Stimulated activated CD8-positive, alpha-beta memory T cell treated with anti-CD3 and anti-CD28 coated beads, Interleukin-4, amount 100 ng/mL, for 24 hours (primary cell): ENCODE data around the gene CAP2.

Experiments used
- DNase-seq: peaks from one replicate; pipeline ENCODE4 v3.0.0-alpha.2; 2020; ENCODE audit warnings: low read depth

CAP2 gene

DNA sequence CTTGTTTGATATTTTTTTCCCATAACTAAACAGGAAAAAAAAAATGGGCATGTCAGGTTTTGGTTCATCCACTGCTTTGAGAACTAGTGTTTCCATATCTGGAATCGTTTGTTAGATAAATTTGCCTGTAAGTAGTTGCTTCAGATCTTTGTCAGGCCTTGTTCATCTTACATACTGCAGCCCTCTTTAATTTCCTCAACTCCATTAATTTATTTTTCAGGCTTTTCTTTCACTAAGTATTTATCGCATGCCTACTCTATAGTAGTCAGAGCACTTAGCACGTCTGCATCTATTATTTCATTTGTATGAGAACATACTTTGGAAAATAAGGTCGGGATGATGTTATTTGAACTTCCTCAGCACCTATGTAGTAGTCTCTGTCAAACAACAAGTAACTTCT is 80.9 kb downstream of the CAP2 start:
- DNase-seq: no peak

DNA sequence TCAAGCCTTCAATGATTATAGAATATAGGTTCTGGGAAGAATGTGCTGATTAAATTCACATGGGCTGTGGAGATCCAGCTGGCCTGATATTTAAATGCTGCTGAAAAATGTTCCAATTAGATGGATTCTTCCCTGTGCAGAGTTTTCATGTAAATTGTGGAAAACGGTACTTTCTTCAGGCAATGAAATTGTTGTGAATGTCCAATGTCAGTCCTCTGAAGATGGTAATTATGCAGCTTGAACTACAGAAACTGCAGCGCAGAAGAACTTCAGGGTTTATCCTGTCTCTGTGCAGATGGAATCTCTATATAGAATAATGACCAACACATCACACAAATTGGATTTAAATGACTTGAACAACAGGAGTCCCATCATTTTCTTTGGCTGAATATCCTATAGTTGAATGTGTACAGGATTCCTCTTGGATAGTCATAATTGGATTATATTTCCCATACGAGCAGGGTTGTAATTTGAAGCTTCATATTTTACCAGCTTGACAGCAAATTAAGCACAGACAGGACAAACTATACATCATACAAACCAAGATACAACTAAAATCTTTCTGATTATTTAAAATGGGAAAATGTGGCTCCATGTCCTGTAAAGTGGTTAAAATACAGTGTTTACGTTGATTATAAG is 82.3 kb downstream of the CAP2 start:
- no peak for DNase-seq

DNA sequence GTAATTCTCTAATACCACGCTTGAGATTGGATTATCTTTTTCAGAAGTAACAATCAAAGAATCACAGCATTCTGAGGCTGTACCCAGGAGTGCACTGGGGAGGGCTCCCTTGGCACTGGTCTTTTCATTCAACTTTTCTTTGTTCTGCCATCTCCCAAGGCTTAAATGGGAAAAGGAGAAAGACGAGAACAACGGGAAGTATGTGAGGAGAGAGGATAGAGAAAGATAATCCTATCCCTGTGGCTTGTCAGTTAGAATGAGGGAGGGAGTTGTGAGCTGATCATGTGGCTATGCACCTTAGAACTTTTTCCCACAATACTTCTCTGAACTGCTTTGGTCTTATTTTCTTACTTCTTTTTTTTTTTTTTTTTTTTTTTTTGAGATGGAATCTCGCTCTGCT is 83.1 kb downstream of the CAP2 start:
- no peak for DNase-seq

DNA sequence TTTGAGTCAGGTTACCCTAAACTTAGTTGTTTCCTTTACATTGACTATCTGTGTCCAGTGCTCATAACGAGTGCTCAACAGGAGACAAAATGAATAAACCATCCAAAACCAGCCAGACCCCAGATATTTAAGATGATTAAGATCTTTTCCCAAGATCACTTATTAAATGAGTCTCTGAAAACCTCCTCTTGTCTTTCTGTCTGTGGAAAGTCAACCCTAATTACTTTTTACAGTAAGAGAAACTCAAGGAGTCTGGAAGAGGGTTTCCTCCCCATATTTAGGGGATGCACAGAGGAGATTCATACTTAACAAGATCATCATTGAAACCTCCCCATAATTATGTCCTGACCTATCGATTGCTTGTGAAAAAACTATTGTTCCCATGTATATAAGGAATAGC is 84.0 kb downstream of the CAP2 start:
- DNase-seq: no peak

DNA sequence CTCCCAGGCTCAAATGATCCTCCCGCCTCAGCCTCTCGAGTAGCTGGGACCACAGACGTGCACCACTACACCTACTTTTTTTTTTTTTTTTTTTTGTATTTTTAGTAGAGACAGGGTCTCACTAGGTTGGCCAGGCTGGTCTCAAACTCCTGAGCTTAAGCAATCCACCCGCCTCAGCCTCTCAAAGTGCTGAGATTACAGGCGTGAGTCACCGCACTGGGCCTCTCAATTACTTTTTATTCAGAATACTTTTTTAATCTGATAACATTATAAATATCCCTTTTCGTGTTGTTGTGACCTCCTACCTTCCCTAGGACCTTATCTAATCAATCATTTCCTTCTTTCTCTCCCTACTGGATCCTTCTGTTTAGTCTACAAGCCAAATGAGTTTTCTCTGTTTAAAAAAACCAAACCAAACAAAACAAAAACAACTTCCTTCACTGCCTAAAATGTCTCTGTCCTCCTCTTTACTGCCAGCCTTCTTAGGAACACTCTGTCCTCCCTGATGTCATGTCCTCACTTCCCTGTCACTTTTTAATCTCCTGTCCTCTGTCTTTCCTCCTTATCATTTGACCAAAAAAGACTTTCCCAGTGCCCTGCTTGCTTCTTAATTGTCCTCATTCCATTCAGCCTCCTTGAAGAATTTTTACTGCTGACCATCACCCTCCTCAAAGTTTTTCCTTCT is 85.0 kb downstream of the CAP2 start:
- no peak for DNase-seq

DNA sequence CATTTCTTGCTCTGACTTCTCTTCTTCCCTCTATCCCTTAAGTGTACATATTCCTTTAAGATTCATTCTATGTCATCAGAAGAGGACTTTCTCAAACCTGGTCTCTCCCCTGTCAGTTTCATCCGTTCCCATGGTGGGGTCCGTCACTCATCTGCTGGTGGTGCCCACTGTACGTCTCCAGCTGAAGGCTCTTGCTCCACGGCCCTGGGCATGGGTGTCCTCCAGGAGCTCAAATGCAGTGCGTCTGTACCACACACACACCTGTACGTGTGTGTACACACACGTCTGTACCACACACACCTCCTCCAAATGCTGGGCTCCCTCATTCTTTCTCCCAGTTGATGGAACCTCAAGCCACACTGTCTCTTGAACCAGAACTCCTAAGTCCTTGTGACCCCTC is 85.6 kb downstream of the CAP2 start:
- no peak for DNase-seq

DNA sequence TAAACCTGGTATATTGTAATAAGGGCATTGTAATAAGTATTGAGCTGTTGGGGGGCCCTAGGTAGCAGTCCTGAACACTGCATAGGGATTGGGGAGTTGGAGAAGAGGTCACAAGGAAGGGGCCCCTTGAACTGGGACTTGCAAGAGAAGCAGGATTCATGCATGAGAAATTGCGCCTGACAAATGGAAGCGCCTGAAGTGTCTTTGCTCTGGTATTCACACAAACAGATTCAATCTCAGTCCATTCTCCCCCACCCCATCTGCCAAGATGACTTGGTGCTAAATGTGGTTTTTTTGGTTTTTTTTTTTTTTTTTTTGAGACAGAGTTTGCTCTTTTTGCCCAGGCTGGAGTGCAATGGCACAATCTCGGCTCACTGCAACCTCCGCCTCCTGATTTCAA is 87.1 kb downstream of the CAP2 start:
- DNase-seq: no peak

DNA sequence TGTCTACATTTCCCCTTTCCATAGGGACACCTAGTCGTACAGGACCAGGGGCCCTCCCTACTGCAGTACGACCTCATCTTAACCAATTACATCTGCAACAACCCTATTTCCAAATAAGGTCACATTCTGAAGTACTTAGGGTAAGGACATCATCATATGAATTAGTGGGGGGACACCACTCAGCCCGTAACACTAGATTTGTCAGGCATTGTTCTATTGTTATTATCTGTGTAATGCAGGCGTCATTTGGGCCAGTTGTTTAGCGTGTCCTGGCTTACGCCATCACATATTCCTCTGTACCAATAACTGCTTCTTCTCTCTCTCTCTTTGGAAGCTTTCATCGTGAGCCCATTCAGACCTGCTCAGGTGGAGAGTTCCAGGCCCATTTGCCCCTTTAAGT is 89.3 kb downstream of the CAP2 start:
- DNase-seq: no peak

DNA sequence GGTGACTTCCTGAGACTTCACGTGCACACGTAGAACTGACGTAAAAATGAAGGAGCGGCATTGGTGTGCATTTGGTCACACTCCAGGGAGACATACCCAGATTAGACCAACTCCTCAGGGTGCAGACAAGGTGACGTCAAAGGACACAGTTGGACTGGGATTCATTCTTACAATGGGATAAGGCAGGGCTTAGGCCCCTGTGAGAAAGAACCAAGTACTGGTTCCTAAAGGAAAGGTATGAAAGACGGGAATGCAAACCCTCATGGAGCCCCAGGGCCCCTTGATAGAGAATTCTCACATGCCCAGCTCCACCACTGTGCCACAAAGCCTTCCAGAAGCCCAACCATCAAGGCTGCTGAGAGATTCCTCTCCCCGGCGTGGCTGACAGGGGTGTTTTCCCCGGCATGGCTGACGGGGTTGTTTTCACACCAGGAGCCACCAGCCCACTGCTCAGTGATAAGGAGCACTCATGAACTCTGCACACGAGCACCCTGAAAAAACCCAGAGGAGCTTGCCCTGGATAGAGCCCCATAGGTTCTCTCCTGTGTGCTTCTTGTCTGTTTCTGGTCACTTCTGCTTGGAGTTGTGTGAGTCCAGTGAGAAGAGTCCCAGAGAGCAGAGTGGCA is 90.1 kb downstream of the CAP2 start:
- DNase-seq: no peak

DNA sequence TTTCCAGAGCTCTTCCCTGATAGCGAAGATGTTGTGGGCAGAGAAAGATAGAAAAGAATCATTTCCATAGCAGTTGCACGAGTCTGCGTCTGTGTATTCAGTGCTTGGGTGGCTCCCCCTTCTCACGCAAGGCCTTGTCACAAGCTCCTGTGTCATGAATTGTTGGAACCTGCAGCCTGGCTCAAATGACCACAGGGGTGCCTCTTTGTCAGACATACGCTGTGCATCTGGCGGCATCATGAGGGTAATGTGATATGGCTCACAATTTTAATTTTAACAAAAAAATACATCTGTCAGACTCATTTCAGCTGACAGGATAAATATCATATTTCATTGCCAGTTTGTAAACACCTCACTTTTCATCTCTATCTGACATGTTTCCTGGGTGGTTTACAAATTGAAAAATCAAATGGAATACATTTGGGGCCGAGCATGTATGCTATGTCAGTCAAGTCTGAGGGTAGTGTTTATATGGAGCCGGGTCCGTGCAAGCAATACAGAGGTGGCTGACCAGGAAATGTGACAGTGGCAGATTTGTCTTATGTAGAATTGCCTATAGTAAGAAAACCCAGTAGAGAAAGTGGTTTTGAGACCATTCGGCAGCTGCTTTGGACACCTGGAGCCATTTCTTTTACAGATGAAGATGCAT is 90.9 kb downstream of the CAP2 start:
- no peak for DNase-seq

DNA sequence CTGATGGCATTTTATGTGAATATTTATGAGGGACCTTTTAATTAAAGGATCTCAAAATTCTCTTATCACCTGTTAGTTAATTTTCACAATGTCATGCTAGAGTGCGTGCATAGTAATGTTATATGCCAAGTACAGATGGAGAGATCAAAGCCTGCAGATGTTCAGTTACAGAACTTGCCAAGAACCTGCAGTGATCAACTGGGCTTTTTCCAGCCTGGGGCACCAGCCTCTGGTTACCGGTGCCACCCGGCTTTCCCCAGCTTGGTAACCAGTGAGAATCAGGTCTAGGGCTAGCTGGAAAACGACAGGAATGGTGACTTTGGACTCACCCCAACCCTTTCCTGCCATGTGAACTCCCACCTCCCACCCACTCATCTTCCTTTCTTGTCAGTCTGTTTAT is 91.8 kb downstream of the CAP2 start:
- no peak for DNase-seq

DNA sequence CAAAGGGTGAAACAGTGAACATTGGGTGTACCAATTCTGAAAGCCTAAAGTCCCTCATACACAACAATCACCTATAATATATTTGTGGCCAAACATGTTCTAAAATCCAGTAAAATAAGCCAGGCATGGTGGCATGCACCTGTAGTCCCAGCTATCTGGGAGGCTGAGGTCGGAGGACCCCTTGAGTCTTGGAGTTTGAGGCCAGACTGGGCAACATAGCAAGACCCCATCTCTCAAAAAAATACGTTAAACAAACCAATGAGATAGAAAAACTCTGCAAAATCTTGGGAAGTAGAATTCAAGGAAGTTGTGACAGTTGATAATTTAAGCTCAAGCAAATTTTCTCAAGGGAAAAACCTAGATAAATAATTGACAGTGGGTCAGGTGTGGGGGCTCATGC is 92.6 kb downstream of the CAP2 start:
- DNase-seq: no peak

DNA sequence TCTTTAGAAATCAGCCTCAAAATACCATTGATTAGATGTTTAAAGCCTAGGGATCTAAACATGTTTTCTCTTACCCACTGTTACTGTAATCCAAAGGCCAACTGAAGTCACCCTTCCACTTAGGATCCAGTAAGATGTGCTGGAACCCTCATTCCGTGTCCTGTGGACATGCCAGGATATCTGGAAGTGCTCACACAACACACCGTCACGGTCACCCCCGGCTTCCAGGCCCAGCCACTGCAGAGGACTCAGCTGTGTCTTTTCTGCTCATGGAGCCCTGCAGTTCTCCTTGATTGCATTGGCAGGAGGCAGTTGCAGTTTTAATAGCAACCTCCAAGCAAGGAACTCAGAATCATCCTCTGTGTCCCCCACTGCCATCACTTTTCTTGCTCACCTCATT is 93.3 kb downstream of the CAP2 start:
- no peak for DNase-seq

DNA sequence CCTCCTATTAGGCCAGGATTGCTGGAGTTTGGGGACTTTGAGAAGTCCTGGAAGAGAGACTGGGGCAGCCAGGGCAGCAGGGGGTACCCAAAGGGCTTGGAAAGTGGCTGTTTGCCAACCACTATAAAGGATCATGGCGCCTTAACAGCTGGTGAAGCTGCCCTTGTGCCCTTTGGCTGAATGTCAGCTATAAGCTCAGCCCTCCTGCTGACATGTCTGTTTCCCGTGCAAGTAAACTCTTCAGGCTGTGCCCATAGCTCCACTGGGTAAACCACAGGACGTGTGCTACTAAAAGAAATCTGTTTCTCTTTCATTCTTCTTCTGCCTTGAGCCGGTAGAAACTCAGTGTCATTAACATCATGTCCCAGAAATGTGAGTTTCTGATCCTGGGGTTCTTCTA is 97.3 kb downstream of the CAP2 start:
- no peak for DNase-seq

DNA sequence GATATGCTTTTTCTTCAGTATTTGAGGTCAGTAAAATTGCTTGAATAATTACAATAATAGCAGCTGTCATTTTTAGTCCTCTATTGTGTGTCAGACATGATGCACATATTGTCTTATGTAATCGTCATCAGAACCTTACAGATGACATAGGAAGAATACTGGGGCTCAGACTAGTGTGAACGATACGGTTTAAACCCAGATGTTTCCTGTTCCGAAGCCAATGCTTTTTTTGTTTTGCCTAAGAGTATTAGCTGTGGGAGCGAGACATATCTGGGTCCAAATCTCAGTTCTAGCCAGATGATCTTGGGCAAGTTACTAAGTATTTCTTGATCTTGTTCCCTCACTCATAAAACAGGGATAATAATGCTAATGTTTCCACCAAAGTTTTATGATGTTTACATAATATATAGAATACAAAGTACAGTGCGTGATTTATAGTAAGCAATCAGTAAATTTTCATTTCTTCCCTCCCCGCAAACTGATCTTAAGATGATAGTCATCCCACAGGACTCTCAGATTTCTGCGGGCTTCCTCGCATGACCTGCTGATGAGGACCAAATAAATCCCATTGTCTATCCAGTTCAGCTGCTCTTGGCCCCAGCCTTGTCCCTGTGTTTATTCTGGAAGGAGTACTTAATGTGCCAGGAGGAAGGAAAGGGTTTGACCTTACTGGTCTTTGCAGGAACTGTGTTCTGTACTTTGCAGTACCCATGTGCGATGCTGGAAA is 98.2 kb downstream of the CAP2 start:
- DNase-seq: no peak

DNA sequence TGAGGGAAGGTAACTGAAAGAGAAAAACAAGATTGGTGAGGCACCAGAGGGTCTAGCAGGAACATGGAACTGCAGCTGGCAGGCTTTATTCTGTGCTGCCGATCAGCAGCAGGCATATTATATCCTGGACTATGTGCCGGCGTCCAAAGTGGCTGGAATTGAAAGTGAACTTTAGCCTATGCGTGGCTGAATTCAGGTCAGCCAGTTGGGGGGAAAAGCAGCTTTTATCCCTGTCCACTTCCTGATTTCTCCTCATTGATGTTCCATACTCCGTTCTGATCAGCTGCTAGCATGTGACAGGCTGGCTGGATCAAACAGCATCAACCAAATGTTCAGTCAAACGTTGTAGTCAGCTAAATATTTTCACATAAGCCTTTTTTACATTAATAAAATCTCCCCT is 99.0 kb downstream of the CAP2 start:
- no peak for DNase-seq

DNA sequence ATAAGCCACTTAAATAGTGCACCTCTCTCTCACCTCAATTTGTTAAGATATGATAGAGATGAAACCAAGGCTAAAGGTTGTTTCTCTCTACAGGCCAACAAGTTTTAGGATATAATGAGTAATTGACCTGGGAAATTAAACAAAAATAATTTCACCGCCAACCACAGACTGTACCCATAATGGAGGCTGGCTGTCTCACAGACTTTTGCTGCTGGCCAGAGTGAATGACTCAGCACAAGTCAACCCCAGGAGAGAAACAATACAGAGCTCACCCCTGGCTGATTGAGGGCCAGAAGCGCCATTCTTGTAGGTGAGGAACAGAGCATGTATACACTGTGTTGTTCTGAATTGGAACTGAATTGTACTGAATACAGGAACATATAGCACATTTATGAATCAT is 99.9 kb downstream of the CAP2 start:
- DNase-seq: no peak

DNA sequence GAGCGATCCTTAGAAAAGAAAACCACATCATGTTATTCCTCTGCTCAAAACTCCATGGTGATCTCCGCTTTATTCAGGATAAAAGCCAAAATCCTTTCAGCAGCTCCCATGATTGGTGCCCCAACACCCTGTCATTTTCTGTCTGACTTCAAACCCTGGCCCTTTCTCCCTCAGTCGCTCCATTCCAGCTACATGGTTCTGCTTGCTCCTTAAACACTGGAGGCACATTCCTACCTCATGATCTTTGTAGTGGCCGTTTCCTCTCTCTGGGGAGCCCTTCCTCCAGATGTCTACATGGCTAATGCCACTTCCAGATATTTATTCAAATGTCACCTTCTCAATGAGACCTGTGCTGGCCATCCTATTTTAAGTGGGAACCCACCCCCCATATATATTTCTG is 100.8 kb downstream of the CAP2 start:
- no peak for DNase-seq

DNA sequence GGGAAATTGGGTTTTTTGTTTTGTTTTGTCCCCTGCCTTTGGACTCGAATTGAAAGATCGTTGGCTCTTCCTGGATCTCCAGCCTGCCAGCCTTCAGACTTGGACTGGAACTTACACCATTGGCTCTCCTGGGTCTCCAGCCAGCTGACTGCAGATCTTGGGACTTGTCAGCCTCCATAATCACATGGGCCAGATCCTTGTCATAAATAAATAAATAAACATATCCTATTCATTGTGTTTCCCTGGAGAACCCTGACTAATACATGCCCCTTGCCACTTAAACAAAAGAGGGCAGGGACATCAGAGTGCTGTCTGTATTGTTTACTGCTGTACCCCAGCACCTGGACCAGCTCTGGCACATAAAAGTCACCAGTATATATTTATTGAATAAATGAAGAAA is 101.5 kb downstream of the CAP2 start:
- no peak for DNase-seq

DNA sequence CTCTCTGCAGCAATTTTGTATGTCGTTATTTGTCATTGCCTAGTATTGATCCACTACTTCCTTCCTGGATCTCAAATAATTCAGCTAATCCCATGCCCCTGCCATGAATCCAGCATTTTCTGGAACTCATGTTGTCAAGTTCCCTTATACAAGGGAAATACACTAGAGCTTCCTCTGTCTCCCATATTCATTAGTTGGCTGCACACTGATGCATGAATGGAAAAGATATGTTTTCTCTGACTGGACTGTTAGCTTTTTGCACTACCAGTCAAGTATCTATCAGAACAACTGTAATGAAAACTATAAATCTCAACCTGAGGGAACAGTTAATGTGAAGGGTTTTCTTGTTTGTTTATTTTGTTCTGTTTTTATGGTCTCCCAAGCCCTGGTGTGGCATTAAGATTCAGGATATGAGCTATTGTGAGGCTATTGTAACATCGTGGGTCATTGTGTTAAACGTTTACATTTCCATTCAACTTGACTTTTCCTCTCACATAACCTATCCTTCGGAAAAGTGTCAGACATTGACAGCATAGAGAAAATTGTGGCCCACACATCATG is 104.2 kb downstream of the CAP2 start:
- no peak for DNase-seq

DNA sequence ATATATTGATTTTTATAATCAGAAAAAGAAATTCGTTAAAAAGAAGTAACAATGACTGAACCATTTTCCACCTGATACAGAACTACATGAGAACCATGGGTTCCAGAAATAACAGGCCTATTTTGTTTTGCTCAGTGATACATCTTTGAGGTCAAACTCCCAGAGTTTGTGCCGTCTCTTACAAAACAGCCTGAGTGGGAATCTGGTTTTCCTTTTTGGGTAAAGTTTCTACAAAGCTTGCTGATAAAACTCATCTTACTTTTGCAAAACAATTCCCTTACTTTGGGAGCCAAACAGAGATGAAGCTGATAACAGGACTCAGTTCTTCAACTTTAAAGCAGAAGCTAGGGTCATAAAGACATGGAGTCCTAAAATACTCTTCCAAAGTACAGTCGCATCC is 108.0 kb downstream of the CAP2 start:
- DNase-seq: no peak

DNA sequence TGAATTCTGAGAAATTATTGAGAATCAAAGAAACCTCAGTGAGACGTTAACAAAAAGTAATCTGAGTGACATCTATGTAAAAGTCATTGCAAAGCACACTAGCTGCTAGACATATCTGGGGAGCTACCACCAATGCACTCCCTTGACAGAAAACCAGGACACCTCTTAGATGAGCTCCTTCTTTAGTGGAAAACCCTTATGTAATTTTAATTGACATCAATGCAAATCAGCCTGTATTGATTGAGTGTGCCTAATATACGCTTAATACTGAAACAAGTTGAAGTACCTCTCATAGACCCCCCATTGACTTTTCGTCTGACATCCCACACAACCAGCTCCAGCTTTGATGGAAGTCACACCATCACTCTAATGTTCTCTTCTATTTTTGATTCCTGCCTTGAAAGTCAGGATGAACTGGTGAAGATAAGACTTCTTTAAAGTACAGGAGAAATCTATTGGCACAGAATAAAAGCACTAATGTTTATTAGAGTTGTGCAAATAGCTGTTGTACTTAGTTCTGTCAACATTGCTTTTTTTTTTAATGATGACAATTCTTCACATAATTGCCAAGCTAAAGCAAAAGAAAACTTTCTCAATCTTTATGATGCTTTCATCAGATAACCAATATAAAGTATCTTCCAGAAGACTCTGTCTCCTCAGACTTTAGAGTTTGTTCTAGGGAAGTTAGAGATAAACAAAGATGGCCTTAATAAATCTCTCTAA is 108.7 kb downstream of the CAP2 start:
- DNase-seq: no peak
